ENCODE results near the gene NRTN. TPM values are rescaled to one million over a fixed set of nuclear protein-coding genes. Genes with fewer than 3 reads are reported as not detected.

NRTN gene
- total RNA-seq, 4 donors from 2014 or later: 12.9 to 53.0 (median 29.5) TPM

- Histone ChIP-seq H3K9me3 (no peaks in the 10 kb centered on the region), H3K27ac (replicated peaks in 1 of 4) (no peak overlapping the region), H3K4me3 (peak overlapping the region in 1 of 4 donors; percentile 12), H3K27me3 (peaks cover 0 to 7% (median 0%) of the 10 kb centered on the region in 4 donors), H3K4me1 (peaks cover 16 to 32% (median 25%) of the 10 kb centered on the region in 4 donors), H3K36me3 (no peaks in the 10 kb centered on the region)
- no peak for DNase-seq (ENCODE audit: extremely low spot score)
- no peak for TF ChIP-seq EP300 (IDR thresholded peaks at IDR 0.05)
- TF ChIP-seq CTCF (IDR thresholded peaks at IDR 0.05): no peak
- TF ChIP-seq POLR2A (IDR thresholded peaks at IDR 0.05; ENCODE audit: low read depth): no peak
- TF ChIP-seq POLR2AphosphoS5 (IDR thresholded peaks at IDR 0.05): no peak
- WGBS: 40% methylated on average over 7 of the region's 30 CpGs
- intact Hi-C loops (cut with DNase I): no loop called here
These were observed 17.4 kb downstream of the NRTN start for GRCh38 chr19:5822181-5822844.

- Histone ChIP-seq H3K9me3 (no peaks in the 10 kb centered on the region), H3K4me3 (no peak overlapping the region), H3K27me3 (peaks cover 0 to 20% (median 0%) of the 10 kb centered on the region in 4 donors), H3K36me3 (no peaks in the 10 kb centered on the region), H3K4me1 (peaks cover 22 to 45% (median 37%) of the 10 kb centered on the region in 4 donors), H3K27ac (replicated peaks in 1 of 4) (no peak overlapping the region)
- 82% methylated on average over 12 of the region's 30 CpGs for WGBS
- intact Hi-C loops (cut with DNase I): no loop called here
- no peak for TF ChIP-seq POLR2AphosphoS5 (IDR thresholded peaks at IDR 0.05)
- no peak for TF ChIP-seq POLR2A (IDR thresholded peaks at IDR 0.05; ENCODE audit: low read depth)
- no peak for TF ChIP-seq EP300 (IDR thresholded peaks at IDR 0.05)
- TF ChIP-seq CTCF (IDR thresholded peaks at IDR 0.05): peak in 1 of 3 experiments; percentile 8
- DNase-seq (ENCODE audit: extremely low spot score): no peak
These were observed 18.9 kb downstream of the NRTN start for GRCh38 chr19:5823579-5824281.

GRCh38 chr19:5824751-5825150, 19.9 kb downstream of the NRTN start:
- Histone ChIP-seq H3K27me3 (peaks cover 0 to 30% (median 1%) of the 10 kb centered on the region in 4 donors), H3K9me3 (no peaks in the 10 kb centered on the region), H3K36me3 (no peaks in the 10 kb centered on the region), H3K4me3 (no peak overlapping the region), H3K27ac (replicated peaks in 1 of 4) (no peak overlapping the region), H3K4me1 (peaks cover 27 to 55% (median 47%) of the 10 kb centered on the region in 4 donors)
- TF ChIP-seq POLR2A (IDR thresholded peaks at IDR 0.05; ENCODE audit: low read depth) (no peak), CTCF (IDR thresholded peaks at IDR 0.05) (no peak), EP300 (IDR thresholded peaks at IDR 0.05) (no peak)
- WGBS: 84% methylated on average over 10 of the region's 10 CpGs
- DNase-seq (ENCODE audit: extremely low spot score): no peak
- intact Hi-C loops (cut with DNase I): loop anchor here (5.0 kb wide), 1 partner anchor 68 kb away; no protein-coding TSS in a partner anchor

- DNase-seq (ENCODE audit: extremely low spot score): no peak
- Histone ChIP-seq H3K27me3 (peaks cover 0 to 33% (median 1%) of the 10 kb centered on the region in 4 donors), H3K4me3 (no peak overlapping the region), H3K36me3 (no peaks in the 10 kb centered on the region), H3K9me3 (no peaks in the 10 kb centered on the region), H3K4me1 (peaks cover 27 to 60% (median 50%) of the 10 kb centered on the region in 4 donors), H3K27ac (replicated peaks in 1 of 4) (no peak overlapping the region)
- WGBS: 88% methylated on average over 20 of the region's 21 CpGs
- TF ChIP-seq CTCF (IDR thresholded peaks at IDR 0.05) (no peak), POLR2AphosphoS5 (IDR thresholded peaks at IDR 0.05) (no peak), POLR2A (IDR thresholded peaks at IDR 0.05; ENCODE audit: low read depth) (no peak), EP300 (IDR thresholded peaks at IDR 0.05) (no peak)
- intact Hi-C loops (cut with DNase I): loop anchor here (5.0 kb wide), 1 partner anchor 67 kb away; no protein-coding TSS in a partner anchor
These were observed 20.3 kb downstream of the NRTN start for GRCh38 chr19:5825178-5825577.
